ENCODE results near the gene SLC35D1. TPM values are rescaled to one million over a fixed set of nuclear protein-coding genes. Genes with fewer than 3 reads are reported as not detected.
A peak's percentile ranks its signal among the peaks of the same experiment; 100 is the strongest.

SLC35D1 gene
- total RNA-seq: 11.8 and 12.3 TPM in 2 replicates
- long read RNA-seq, full-length matches to known transcripts: 2 of 12 reads
- long read RNA-seq, partial matches to known transcripts: 1 of 12 reads
- long read RNA-seq, other reads (novel, unspliced or antisense): 9 of 12 reads

DNA sequence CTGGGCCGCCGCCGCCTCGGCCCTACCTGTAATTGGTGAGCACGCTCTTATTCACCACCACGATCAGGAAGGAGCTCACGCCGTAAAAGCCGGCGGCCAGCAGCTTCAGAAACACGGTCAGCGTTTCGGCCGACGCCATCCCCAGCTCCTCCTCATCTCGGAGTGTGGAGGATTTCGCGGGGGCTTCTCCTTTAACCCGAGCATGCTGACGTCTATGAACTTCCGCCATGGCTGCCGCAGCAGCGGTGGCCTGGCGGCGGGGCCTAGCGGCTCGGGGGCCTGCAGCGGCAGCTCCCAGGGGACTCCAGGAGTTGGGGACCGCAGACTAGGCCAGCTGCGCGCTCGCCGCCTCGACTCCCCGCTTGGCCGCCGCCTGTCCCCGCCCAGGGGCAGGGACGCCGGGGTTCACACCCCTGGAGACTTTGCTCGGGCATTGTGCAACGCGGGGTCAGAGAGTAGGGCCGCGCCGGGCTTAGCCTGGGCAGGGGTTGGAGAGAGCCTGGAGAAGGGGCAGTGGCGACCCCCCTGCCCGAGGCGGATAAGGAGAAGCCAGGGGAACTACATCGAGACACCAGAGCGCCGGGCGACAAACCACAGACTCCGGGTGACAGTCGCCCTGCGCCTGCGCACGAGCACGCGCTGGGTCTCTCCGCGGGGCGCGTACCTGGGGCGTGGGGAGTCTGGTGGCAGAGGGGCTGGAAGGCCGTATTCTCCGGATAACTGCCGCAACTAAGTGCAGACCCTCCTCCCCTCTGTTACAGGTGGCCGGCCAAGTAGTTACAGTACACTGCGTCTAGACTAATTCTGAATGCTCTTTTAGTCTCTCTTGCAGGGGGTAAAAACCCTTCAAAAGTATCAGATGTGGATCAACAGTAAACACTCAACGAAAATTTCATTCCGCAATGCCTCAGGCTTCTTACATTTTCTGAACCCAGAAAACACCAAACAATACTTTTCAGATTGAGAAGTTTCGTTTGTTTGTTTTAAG is at the start of gene SLC35D1:
Gene SLC35D1, minus strand, starts transcription at position 364 of the 988 bp plus-strand sequence. Its CDS starts 135 bp downstream, at position 229.
- Mint-ChIP-seq H3K27ac (ENCODE audit: unreplicated experiment) (peak within 1 kb of the TSS; percentile 87), H3K9me3 (no peaks in the 10 kb centered on the region), H3K36me3 (ENCODE audit: low read depth) (peaks cover 2% of the 10 kb centered on the region), H3K4me1 (peaks cover 47% of the 10 kb centered on the region), H3K27me3 (ENCODE audit: low read depth) (no peaks in the 10 kb centered on the region), H3K4me3 (peak within 1 kb of the TSS; percentile 91)
- peak; percentile 84 for DNase-seq (ENCODE audit: low read depth, low spot score)
- TF ChIP-seq, protein P1, sequence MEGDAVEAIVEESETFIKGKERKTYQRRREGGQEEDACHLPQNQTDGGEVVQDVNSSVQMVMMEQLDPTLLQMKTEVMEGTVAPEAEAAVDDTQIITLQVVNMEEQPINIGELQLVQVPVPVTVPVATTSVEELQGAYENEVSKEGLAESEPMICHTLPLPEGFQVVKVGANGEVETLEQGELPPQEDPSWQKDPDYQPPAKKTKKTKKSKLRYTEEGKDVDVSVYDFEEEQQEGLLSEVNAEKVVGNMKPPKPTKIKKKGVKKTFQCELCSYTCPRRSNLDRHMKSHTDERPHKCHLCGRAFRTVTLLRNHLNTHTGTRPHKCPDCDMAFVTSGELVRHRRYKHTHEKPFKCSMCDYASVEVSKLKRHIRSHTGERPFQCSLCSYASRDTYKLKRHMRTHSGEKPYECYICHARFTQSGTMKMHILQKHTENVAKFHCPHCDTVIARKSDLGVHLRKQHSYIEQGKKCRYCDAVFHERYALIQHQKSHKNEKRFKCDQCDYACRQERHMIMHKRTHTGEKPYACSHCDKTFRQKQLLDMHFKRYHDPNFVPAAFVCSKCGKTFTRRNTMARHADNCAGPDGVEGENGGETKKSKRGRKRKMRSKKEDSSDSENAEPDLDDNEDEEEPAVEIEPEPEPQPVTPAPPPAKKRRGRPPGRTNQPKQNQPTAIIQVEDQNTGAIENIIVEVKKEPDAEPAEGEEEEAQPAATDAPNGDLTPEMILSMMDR (conservative IDR thresholded peaks at IDR 0.05): no peak

DNA sequence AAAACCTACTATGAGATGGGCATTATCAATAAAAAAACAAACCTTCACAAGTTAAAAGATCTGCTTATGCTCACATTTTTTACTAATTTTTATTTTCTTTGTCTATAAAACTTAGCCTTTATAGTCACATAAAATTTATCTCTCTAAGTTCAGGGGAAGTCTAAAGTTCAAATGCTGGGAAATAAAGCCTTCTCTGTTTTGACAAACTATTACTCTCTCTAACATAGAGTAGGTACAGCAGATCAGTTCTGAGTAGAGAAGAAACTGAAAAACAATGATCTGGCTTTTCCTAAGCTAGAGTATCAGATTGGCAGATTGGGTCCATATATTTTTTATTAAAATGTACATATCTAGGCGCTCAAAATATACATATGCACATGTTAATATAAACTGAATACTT is 49.6 kb upstream of the SLC35D1 start:
- no peak overlapping the region for H3K27ac Mint-ChIP-seq (ENCODE audit: unreplicated experiment)
- DNase-seq (ENCODE audit: low read depth, low spot score): no peak
- TF ChIP-seq, protein P1 (conservative IDR thresholded peaks at IDR 0.05): no peak
- H3K27me3 Mint-ChIP-seq (ENCODE audit: low read depth): no peaks in the 10 kb centered on the region
- H3K9me3 Mint-ChIP-seq: no peaks in the 10 kb centered on the region
- no peak overlapping the region for H3K4me3 Mint-ChIP-seq
- H3K4me1 Mint-ChIP-seq: no peaks in the 10 kb centered on the region
- H3K36me3 Mint-ChIP-seq (ENCODE audit: low read depth): no peaks in the 10 kb centered on the region

DNA sequence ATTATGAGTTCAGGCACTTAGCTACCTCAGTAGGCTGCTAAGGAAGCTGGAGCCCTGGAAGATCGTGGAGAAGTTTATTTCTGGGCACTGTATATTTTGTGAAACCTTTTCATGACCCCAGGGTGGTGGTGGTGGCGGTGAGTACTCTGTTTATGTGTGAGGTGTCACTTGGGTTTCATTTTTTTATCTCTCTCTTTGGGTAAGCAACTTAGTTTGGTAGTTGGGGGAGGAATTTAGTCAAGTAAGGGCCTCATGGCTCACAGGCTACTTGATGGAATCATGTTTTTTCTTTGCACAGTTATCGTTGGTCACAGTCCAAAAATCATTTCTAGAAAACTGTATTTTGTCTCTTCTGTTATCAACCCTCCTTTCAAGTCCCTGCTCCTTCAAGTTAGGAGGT is 46.9 kb upstream of the SLC35D1 start:
- H3K9me3 Mint-ChIP-seq: peaks cover 5% of the 10 kb centered on the region

DNA sequence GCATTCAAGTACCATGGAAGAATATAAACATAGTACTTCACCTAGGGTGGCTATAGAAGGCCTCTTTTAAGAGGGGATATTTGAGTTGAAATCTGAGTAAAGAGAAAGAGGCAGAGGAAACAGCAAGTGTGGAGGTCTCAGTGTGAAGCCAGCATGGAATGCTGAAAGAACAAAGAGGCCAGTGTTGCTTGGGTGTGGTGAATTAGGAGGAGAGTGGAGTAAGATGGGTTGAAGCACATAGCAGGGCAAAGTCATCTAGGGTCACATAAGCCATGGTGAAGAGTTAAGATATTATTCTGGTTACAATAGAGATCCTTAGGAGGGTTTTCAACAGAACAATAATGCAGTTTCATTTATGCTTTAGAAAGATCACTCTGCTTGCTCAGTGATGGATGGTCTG is 43.4 kb upstream of the SLC35D1 start:
- DNase-seq (ENCODE audit: low read depth, low spot score): no peak
- no peaks in the 10 kb centered on the region for H3K36me3 Mint-ChIP-seq (ENCODE audit: low read depth)
- peak overlapping the region; percentile 27 for H3K27ac Mint-ChIP-seq (ENCODE audit: unreplicated experiment)

More for the DNA sequence above, 46.9 kb upstream of the SLC35D1 start:
- Mint-ChIP-seq H3K27ac (ENCODE audit: unreplicated experiment) (no peak overlapping the region), H3K4me1 (peaks cover 9% of the 10 kb centered on the region), H3K27me3 (ENCODE audit: low read depth) (no peaks in the 10 kb centered on the region), H3K36me3 (ENCODE audit: low read depth) (no peaks in the 10 kb centered on the region), H3K4me3 (no peak overlapping the region)
- TF ChIP-seq, protein P1 (conservative IDR thresholded peaks at IDR 0.05): no peak
- DNase-seq (ENCODE audit: low read depth, low spot score): no peak

GRCh38 chr1:67094191-67094590 is 40.2 kb upstream of the SLC35D1 start:
- Mint-ChIP-seq H3K27me3 (ENCODE audit: low read depth) (no peaks in the 10 kb centered on the region), H3K4me1 (peaks cover 9% of the 10 kb centered on the region), H3K36me3 (ENCODE audit: low read depth) (no peaks in the 10 kb centered on the region), H3K27ac (ENCODE audit: unreplicated experiment) (no peak overlapping the region), H3K4me3 (no peak overlapping the region), H3K9me3 (peaks cover 5% of the 10 kb centered on the region)
- no peak for DNase-seq (ENCODE audit: low read depth, low spot score)
- TF ChIP-seq, protein P1 (conservative IDR thresholded peaks at IDR 0.05): no peak

More for the DNA sequence above, 43.4 kb upstream of the SLC35D1 start:
- Mint-ChIP-seq H3K27me3 (ENCODE audit: low read depth) (no peaks in the 10 kb centered on the region), H3K4me3 (no peak overlapping the region), H3K9me3 (peaks cover 5% of the 10 kb centered on the region), H3K4me1 (peaks cover 9% of the 10 kb centered on the region)
- TF ChIP-seq, protein P1 (conservative IDR thresholded peaks at IDR 0.05): no peak

Data from neural crest cell (in vitro differentiated cells).